DOHH2 (cell line): Measurements from ENCODE around the gene TBX6.

Experiments
- EZH2phosphoT487 ChIP-seq: fragments of 200-600 bp; sonication (generic); IDR thresholded peaks from 2 replicates; pipeline ENCODE4 v1.6.1; 2017; ENCODE audit warnings: borderline replicate concordance, mild to moderate bottlenecking, antibody characterized with exemption, low read length, moderate library complexity, mixed read lengths
- TF ChIP-seq, protein P1 (sequence below): fragments of 200-600 bp; sonication (generic); IDR thresholded peaks from one replicate; pipeline ENCODE4 v1.5.1; 2014; ENCODE audit warnings: antibody characterized with exemption, mild to moderate bottlenecking, low read depth, low read length; ENCODE audit not compliant: poor library complexity, severe bottlenecking

DNA sequence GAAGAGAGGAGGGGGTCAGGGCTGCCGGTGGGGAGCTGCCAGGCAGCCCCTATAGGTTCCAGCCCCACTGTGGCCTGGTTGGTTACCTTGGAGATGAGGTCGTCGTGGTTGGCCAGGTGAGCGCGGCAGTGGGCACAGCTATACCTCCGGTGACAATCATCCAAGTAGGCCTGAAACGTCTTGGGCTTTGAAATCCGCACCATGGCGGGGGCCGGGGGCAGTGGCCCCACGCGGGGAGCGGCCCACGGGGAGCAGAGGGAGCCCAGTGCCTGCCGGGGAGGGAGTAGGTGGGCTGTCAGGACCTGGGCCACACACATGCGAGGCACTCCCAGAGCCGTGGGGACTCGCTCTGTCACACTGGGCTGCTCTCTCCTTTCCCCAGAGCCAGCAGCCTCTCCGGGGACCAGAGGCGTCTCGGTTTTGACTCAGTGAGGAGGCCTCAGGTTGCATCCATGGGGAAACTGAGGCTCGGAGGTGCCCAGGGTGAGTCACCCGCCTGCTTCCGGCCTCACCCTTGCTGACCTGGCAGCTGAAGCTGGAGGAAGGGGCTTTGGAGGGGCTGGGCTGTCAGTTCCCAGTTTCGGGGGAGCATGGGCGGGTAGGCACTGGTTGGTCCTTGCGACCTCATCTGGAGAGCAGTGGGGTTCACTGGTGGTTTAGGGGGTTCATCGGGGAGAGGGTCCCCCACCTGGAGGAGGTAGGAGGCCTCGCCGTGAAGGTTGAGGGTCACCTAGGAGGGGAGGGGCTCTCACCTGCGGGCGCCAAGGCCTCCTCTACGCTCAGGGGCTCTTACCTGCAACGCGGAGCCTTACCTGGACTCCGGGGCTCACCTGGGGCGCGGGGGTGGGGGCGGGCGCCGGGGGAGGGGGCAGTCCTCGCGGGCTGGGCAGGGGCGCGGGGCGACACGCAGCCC lies 3.7 kb upstream of the TBX6 start:
- TF ChIP-seq, protein P1, sequence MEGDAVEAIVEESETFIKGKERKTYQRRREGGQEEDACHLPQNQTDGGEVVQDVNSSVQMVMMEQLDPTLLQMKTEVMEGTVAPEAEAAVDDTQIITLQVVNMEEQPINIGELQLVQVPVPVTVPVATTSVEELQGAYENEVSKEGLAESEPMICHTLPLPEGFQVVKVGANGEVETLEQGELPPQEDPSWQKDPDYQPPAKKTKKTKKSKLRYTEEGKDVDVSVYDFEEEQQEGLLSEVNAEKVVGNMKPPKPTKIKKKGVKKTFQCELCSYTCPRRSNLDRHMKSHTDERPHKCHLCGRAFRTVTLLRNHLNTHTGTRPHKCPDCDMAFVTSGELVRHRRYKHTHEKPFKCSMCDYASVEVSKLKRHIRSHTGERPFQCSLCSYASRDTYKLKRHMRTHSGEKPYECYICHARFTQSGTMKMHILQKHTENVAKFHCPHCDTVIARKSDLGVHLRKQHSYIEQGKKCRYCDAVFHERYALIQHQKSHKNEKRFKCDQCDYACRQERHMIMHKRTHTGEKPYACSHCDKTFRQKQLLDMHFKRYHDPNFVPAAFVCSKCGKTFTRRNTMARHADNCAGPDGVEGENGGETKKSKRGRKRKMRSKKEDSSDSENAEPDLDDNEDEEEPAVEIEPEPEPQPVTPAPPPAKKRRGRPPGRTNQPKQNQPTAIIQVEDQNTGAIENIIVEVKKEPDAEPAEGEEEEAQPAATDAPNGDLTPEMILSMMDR = no peak
- no peak for TF ChIP-seq EZH2phosphoT487
